MV-4-11 (cell line): ENCODE results near the gene DYRK1A.

Experiments
- DNase-seq: peaks from one replicate; lab custom pipeline; 2025; lab: John Stamatoyannopoulos, UW

The DYRK1A gene

GRCh38 chr21:37550618-37551330, 184.2 kb downstream of the DYRK1A start:
- DNase-seq, result no peak

DNA sequence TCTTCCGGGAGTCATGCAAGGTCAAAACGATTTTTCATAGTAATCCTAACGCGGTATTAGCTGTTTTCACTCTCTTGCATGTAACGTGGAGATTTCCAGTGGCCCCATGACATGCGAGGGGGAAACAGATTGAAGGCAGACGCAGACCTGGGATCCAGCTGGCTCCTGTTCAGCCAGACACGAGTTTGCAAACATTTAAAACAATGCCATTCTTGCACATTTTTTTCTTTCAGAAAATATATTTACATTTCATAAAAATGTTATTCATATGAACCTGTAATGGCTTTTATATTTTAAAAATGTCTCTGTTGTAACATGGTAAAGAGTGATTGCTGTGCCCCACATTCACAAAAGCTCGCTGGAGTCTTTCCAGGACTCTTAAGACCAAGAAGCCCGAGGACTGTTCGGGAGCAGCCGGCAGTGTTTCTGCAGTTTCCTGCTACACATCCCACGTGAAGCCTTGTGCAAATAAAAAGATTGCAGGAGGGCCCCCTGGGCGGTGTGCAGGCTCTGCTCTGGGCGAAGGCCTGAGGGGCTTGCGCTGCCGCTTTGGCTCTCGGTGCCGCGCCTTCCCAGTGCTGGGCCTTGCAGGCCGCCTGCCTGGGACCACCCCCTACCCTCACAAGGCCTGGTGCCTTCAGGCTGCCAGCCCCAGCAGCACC, 184.9 kb downstream of the DYRK1A start:
- DNase-seq, result no peak

GRCh38 chr21:37551993-37552355, 185.4 kb downstream of the DYRK1A start:
- DNase-seq, result no peak

DNA sequence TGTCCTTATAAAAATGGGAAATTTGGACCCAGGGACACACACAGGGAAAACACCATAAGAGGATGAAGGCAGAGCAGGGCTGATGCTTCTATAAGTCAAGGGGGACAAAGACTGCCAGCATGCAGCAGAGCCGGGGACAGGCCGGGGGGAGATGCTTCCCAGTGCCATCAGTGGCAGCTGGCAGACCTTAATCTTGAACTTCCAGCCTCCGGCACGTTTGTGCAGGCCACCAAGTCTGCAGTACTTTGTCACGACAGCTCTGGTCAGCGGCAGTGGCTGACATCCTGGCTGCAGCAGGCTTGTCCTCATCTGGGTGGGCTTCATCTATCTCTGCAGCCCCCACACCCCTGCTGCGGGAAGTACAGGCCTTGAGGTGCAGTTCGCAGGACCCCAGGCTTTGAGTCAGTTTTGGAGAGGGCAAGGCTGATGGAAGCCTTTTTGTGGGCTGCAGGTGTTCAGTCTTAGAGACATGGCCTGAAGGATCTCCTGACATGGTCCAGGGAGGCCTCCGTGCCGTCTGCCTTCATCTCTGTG, 186.0 kb downstream of the DYRK1A start:
- DNase-seq, result no peak

- no peak for DNase-seq
These were observed 186.5 kb downstream of the DYRK1A start for GRCh38 chr21:37553078-37553481.

DNA sequence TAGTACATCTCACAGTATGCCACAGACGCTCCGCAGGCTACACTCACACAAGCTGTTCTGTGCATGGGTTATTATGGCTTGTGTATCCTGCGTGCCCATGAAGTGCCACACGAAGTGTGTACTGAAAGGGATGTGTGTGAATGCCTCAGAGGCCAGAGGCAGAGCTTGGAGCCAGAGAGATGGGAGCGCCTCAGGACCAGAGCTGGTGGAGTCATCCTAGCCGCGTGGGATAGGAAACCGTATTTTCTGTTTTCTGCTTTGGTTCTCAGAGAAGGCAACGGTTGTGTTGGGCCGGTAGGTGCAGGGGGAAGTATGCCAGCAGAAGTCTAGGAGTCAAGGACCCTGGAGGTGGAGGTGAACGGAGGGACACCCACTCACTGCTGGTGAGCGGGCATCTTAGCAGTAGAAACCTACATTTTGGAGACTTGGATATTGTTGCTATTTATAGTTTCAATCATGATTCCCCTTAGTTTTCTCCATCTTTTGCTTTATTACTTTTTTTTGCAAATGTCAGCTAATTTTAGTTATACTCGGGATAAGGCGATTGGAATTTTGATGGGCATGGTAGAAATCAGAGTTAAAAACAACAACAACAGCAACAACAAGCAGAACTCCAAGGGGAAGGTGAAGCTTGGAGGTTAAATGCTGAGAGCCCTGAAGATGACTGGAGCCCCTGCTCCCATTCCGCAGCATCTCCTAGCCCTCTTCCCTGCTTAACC, 188.2 kb downstream of the DYRK1A start:
- DNase-seq, result no peak

GRCh38 chr21:37555672-37556261, 189.2 kb downstream of the DYRK1A start:
- no peak for DNase-seq

- no peak for DNase-seq
These were observed 190.8 kb downstream of the DYRK1A start for GRCh38 chr21:37557261-37557950.

DNA sequence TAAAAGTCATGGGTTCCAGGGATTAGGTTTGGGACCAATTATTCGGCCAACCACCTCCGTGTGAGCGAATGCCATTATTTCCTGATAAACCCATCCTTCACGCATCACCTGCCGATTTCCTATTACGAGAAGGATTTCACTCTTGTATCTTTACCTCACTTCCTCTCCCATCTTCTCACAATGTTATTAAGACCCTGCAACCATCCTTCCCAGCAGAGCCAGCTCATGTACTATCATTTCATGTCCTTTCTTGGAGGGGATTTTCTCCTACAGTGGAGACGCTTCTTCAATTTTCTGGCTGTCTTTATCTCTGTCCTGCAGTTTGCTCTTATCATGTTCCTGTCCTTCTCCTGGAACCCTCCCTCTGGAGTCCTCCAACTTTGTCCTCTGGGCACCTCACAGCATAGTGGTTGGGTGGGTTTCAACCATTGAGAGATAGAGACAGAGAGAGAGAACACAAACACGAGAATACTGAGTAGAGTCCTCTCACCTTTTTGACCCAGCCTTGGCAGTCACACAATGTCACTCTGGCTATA, 192.2 kb downstream of the DYRK1A start:
- DNase-seq, result no peak

DNA sequence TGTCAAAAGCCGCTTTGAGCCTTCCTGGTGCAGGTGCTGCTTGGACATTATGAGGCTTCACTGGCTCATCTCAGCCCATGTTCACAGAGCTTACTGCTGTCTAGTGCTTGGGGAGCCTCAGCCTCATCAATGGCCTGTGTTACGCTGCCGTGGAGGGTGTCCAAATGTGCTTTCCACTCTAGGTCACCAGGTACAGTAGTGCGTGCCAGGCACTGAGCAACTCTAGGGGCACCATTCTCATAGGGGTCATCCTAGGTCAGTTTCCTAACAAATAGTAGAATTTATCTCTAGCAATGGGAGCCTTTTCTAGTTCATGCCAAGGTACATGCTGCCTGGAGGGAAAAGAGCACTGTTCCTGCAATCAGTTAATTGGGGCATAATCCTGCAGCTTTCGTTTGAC, 193.8 kb downstream of the DYRK1A start:
- no peak for DNase-seq

DNA sequence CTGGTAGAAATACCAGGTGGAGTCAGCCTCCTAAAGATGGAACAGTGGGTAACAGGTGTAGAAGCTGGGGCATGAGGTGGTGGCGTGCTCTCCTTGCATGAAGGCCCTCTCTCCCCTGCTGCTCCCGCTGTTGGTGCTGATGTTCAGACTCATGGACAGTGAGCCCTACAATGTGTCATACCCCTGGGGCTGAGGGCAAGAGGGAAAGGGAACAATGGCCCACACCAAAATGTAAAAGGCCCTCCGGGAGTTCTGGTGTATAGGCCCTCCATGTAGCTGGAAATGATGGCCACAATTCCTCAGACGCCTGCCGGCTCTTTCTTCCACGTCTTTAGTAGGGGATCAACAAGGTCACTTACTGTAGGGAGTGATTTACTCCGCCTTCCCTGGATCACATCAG, 194.9 kb downstream of the DYRK1A start:
- DNase-seq, result no peak

DNA sequence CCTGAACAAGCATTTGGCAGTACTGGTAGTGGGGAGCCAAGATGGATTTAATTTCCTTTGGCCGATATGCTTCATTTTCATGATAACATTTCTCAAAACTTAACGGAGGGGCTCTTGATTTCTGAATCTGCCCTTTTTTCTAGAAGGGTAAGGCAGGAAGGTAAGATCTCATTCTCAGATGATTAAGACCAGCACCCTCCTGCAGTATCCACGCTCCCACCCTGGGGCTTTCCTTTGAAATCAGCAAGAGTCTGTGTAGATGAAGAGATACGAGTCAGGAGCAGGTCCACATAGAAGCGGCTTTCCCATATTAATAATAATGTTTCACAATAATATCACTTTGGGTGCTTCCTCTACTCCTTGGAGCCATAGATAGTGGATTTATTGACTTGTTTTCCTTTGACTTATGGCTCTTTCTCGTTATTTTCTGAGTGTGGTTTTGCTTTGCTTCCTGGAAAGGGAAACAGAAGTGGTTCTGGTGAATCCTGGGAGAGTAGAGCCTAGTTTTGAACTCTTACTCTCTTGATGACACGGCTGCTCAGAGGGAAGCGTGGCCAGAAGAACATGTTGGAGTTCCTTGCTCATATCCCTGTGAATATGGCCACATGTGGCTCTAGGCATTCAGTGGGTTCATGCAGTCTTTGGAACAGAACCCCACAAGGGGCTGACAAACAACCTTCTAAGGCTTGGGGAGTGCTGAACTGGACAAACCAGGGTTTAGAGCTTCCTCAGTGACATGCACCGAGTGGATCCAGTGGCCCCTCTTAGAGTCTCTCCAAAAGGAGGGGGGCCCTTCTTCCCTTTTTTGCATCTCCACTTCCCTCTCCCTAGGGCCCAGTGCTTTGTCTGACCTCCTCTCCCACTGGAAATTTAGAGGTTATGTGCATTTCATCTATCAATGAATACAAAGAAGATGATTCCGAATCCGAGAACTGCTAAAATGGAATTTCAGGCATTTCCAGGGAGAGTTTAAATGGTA, 195.7 kb downstream of the DYRK1A start:
- DNase-seq, result peak; percentile 23

GRCh38 chr21:37562920-37563640, 196.5 kb downstream of the DYRK1A start:
- DNase-seq, result no peak

DNA sequence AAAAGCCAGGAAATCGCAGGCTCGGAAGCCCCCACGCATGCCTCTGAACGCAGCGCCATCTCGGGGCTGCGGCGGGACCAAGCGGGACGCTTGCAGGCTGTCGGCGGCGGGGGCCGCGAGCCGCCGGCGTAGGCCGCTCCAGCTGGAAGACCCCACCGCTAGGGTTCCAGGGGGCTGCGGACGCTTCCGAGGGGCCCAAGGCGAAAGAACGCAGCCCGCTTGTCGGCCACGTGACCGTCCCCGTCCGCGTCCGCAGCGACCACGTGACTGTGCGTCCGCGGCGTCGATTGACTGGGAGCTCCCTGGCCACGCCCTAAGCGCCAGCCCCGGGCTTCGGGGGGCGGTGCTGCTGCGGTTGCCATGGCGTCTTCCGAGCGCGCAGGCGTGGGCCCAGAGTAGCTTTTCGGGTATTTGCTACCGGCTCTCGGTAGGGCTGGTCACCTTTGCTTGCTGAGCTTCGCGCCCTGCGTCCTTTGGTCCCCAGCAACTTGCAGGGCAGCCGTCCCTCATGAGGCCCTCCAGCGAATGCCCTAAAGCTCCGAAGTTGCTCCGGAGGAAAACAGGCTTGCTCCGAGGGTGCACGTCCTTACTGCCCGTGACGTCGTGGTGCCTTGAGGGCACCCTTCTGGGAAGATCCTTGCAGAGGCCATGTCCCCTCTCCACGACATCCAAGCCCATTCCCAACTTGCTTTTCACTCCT, 197.2 kb downstream of the DYRK1A start:
- DNase-seq, result peak; percentile 92

DNA sequence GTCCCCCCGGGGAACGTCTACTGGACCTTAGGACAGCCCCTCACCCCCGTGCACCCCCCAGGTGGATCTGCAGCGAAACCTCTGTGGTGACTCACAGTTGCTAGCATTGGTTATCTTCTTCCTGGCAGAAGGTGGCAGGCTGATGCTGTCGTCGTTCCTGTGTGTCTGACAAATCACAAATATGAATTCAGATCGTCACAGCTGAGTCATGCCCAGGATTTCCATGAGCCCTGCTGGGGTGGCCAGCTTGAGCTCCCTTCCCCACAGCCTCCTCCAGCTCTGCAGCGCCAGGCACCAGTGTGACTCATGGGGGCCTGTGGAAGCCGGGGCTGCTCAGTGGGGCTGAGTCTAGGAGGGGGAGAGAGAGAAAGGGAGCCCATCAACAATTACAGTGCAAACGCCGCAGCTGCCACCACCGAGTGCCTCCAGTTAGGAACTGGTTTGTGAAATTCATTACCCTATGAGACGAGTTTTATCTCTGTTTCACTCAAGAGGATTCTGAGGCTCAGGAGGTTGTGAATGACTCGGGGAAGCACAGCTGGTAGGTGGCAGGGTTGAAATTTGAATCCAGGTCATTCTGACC, 197.9 kb downstream of the DYRK1A start:
- DNase-seq, result peak; percentile 93

GRCh38 chr21:37564924-37565529, 198.5 kb downstream of the DYRK1A start:
- DNase-seq, result no peak

- DNase-seq, result peak; percentile 11
These were observed 199.1 kb downstream of the DYRK1A start for GRCh38 chr21:37565530-37566223.
